B cell (primary cell): ENCODE measurements around the gene PRPF38B. TPM values are rescaled to one million over a fixed set of nuclear protein-coding genes. Genes with fewer than 3 reads are reported as not detected.

Experiments used
- ATAC-seq: fragments of 200-7000 bp; cut with Tn5 transposase; one replicate; pipeline ENCODE4 v1.10.0; 2021; ENCODE audit warnings: low read depth, mild to moderate bottlenecking, moderate number of reproducible peaks, moderate library complexity
- CTCF ChIA-PET: fragments of 350-600 bp; sonication (Branson Sonifier 250); formaldehyde crosslinking; loops from one replicate; lab custom pipeline; 2021; ENCODE audit warnings: antibody characterized with exemption, inconsistent platforms; lab: Charles Lee
- POLR2A ChIA-PET: fragments of 350-600 bp; sonication (Branson Sonifier 250); formaldehyde crosslinking; loops from one replicate; lab custom pipeline; 2021; ENCODE audit warnings: antibody characterized with exemption; lab: Charles Lee
- DNase-seq: peaks from one replicate; pipeline ENCODE4 v3.0.0; 2013
- H2AFZ ChIP-seq: 2 replicates; pipeline ENCODE4 v1.6.1; 2012; ENCODE audit warnings: mild to moderate bottlenecking, low read depth, low read length; ENCODE audit not compliant: insufficient read depth, poor library complexity, severe bottlenecking
- H3K27ac ChIP-seq, 2 donors: 1 replicate in 1 of 2; 2 replicates in 1 of 2; pipeline ENCODE4 v1.5.1; 2012 to 2013; ENCODE audit warnings: low read length in 2 of 2, mild to moderate bottlenecking in 2 of 2, moderate library complexity in 1 of 2
- H3K27me3 ChIP-seq, 4 experiments: fragments of 200-600 bp in 1 of 4; sonication (generic) in 1 of 4; replicated peaks in 1 of 4; 1 replicate in 2 of 4; 2 replicates in 2 of 4; pipeline versions ENCODE4 v1.6.1 to v1.7.0; 2013 to 2016; ENCODE audit warnings: low read length in 3 of 4, mild to moderate bottlenecking in 2 of 4, mixed read lengths in 1 of 4, moderate library complexity in 1 of 4; ENCODE audit not compliant: insufficient read depth in 4 of 4, control insufficient read depth in 3 of 4; ENCODE audit errors: control extremely low read depth in 1 of 4
- H3K36me3 ChIP-seq, 2 experiments: replicated peaks in 1 of 2; 1 replicate in 1 of 2; 2 replicates in 1 of 2; pipeline versions ENCODE4 v1.6.1 to v1.7.1; 2013; ENCODE audit warnings: low read length in 1 of 2; ENCODE audit not compliant: insufficient read depth in 2 of 2, control insufficient read depth in 1 of 2; ENCODE audit errors: control extremely low read depth in 1 of 2, extremely low read depth in 1 of 2
- H3K4me1 ChIP-seq, 2 donors: fragments of 200-600 bp in 1 of 2; sonication (generic) in 1 of 2; 1 replicate in 1 of 2; 2 replicates in 1 of 2; pipeline versions ENCODE4 v1.5.1 to v1.6.1; 2013 to 2017; ENCODE audit warnings: low read length in 2 of 2; ENCODE audit not compliant: control insufficient read depth in 2 of 2, insufficient read depth in 2 of 2
- H3K4me2 ChIP-seq: replicated peaks from 2 replicates; pipeline ENCODE3; 2012; ENCODE audit warnings: mild to moderate bottlenecking, low read depth, low read length; ENCODE audit not compliant: poor library complexity, severe bottlenecking
- H3K4me3 ChIP-seq, 5 experiments: fragments of 200-600 bp in 1 of 5; sonication (generic) in 1 of 5; 1 replicate in 3 of 5; 2 replicates in 2 of 5; pipeline versions ENCODE4 v1.5.1 to v1.7.0; 2011 to 2016; ENCODE audit warnings: low read length in 4 of 5, mild to moderate bottlenecking in 4 of 5, low read depth in 2 of 5, control low read depth in 1 of 5, moderate library complexity in 1 of 5; ENCODE audit not compliant: insufficient read depth in 1 of 5; ENCODE audit errors: control extremely low read depth in 1 of 5, extremely low read depth in 1 of 5
- H3K79me2 ChIP-seq: fragments of 200-600 bp; sonication (generic); one replicate; pipeline ENCODE4 v1.6.0; 2016; ENCODE audit warnings: low read length; ENCODE audit not compliant: control insufficient read depth, insufficient read depth
- H3K9ac ChIP-seq: fragments of 200-600 bp; sonication (generic); 2 replicates; pipeline ENCODE4 v1.6.1; 2017; ENCODE audit warnings: mild to moderate bottlenecking, low read length, moderate library complexity
- H3K9me3 ChIP-seq, 3 donors: one replicate each; pipeline versions ENCODE4 v1.6.1 to v1.7.1; 2013; ENCODE audit warnings: low read length in 2 of 3; ENCODE audit not compliant: control insufficient read depth in 2 of 3, insufficient read depth in 1 of 3; ENCODE audit errors: control extremely low read depth in 1 of 3
- H4K20me1 ChIP-seq: 2 replicates; pipeline ENCODE4 v1.6.0; 2012; ENCODE audit warnings: mild to moderate bottlenecking, low read length; ENCODE audit not compliant: insufficient read depth, control insufficient read depth, poor library complexity, severe bottlenecking
- H3K27ac Mint-ChIP-seq: one replicate; pipeline ENCODE4 v1.8.0; 2021; ENCODE audit warnings: mixed read lengths
- H3K27me3 Mint-ChIP-seq: one replicate; pipeline ENCODE4 v1.8.0; 2021; ENCODE audit warnings: mixed read lengths
- H3K4me1 Mint-ChIP-seq: one replicate; pipeline ENCODE4 v1.8.0; 2021; ENCODE audit warnings: mixed read lengths
- H3K4me3 Mint-ChIP-seq: one replicate; pipeline ENCODE4 v1.8.0; 2021; ENCODE audit warnings: mixed read lengths
- H3K9me3 Mint-ChIP-seq: one replicate; pipeline ENCODE4 v1.8.0; 2022; ENCODE audit warnings: mixed read lengths; ENCODE audit not compliant: insufficient read depth
- CTCF ChIP-seq: fragments of 200-600 bp; IDR thresholded peaks from one replicate; pipeline ENCODE4 v1.8.0; 2022; ENCODE audit warnings: antibody characterized with exemption, mild to moderate bottlenecking
- EZH2 ChIP-seq: IDR thresholded peaks from 2 replicates; pipeline ENCODE4 v1.6.1; 2012; ENCODE audit warnings: borderline replicate concordance, low read depth, mild to moderate bottlenecking, moderate library complexity, low read length; ENCODE audit not compliant: insufficient read depth, poor library complexity, severe bottlenecking
- WGBS: methylation state at CpG from one replicate; pipeline ENCODE4 v1.1.5; 2013; ENCODE audit warnings: missing lambda C conversion rate; ENCODE audit not compliant: insufficient coverage; 5-methylcytosine and 5-hydroxymethylcytosine counted together
- intact Hi-C: fragments of 100-400 bp; cut with micrococcal nuclease; formaldehyde crosslinking; loops from one replicate; pipeline ENCODE4 v1.10.0; 2022
- polyA plus RNA-seq: library from polyadenylated mRNA; depleted of rRNA; stranded (reverse); fragments of >200 nt; gene quantifications from 2 replicates; pipeline ENCODE4 v1.2.3, GENCODE V29; 2012
- total RNA-seq, 2 donors: library from RNA; stranded (reverse); fragments of 120-200 nt in 1 of 2; gene quantifications; 1 replicate in 1 of 2; 2 replicates in 1 of 2; pipeline versions ENCODE4 v1.2.3 to v1.2.4, GENCODE V29; 2013 to 2022

Gene PRPF38B
- total and polyA plus RNA-seq, 2 donors (not counting 1 experiment from before 2014, with no cell fraction given) = 48.7 to 114 TPM

DNA sequence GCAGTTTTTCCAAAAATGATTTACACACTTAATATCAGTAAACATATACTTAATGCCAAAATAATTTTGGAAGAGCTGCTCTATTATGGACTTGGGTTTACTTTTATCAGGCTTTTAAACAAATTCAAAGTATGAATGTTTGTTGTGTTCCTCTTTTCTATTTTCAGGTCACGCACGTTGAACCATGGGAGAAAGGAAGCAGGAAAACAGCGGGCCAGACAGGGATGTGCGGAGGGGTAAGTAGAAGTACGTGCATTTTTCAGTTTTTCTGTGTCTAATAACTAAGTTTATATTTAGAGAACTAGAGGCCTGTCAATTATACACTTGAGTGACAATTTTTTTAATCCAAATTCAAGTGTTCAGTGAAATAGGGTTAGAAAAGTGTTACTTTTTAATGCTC is 3.4 kb downstream of the PRPF38B start:
- Histone ChIP-seq H3K79me2 (peaks cover 59% of the 10 kb centered on the region), H4K20me1 (peaks cover 39% of the 10 kb centered on the region), H3K27ac (peak overlapping the region in 1 of 2 donors; percentile 67), H3K4me3 (no peak overlapping the region), H3K27me3 (no peaks in the 10 kb centered on the region), H3K4me2 (peak overlapping the region; percentile 92), H3K9ac (no peak overlapping the region), H3K9me3 (no peaks in the 10 kb centered on the region), H3K4me1 (peaks cover 21 to 35% of the 10 kb centered on the region in 2 donors), H2AFZ (no peak overlapping the region), H3K36me3 (peaks cover 11 to 52% of the 10 kb centered on the region in 2 experiments)
- no peak for TF ChIP-seq EZH2
- no peak for TF ChIP-seq CTCF
- Mint-ChIP-seq H3K27ac (no peak overlapping the region), H3K4me1 (peaks cover 51% of the 10 kb centered on the region), H3K4me3 (no peak overlapping the region), H3K27me3 (no peaks in the 10 kb centered on the region), H3K9me3 (no peaks in the 10 kb centered on the region)
- 40% methylated on average over 1 of the region's 5 CpGs for WGBS
- ATAC-seq (no peak), DNase-seq (no peak)
- ChIA-PET POLR2A (no interaction called here), CTCF (no interaction called here)
- intact Hi-C loops = no loop called here

- TF ChIP-seq CTCF (peak; percentile 16), EZH2 (no peak)
- H3K4me1 Mint-ChIP-seq = peaks cover 24% of the 10 kb centered on the region
- no peaks in the 10 kb centered on the region for H3K9me3 Mint-ChIP-seq
- H3K27me3 Mint-ChIP-seq = no peaks in the 10 kb centered on the region
- Histone ChIP-seq H3K79me2 (peaks cover 26% of the 10 kb centered on the region), H3K27ac (no peak overlapping the region), H4K20me1 (peaks cover 22% of the 10 kb centered on the region), H3K36me3 (peaks cover 11 to 62% of the 10 kb centered on the region in 2 experiments), H2AFZ (no peak overlapping the region), H3K9me3 (no peaks in the 10 kb centered on the region), H3K27me3 (no peaks in the 10 kb centered on the region), H3K9ac (no peak overlapping the region), H3K4me1 (peaks cover 3 to 14% of the 10 kb centered on the region in 2 donors), H3K4me2 (no peak overlapping the region), H3K4me3 (no peak overlapping the region)
- DNase-seq (no peak), ATAC-seq (no peak)
- H3K4me3 Mint-ChIP-seq = no peak overlapping the region
- CTCF ChIA-PET = no interaction called here
- 93% methylated on average over 16 of the region's 22 CpGs for WGBS
- intact Hi-C loops = no loop called here
- H3K27ac Mint-ChIP-seq = no peak overlapping the region
- POLR2A ChIA-PET = no interaction called here
These were observed 7.5 kb downstream of the PRPF38B start for GRCh38 chr1:108699375-108700332.
